Measurements from ENCODE around the gene ZNF516.

Gene ZNF516

GRCh38 chr18:76363436-76364120 lies 131.5 kb downstream of the ZNF516 start:
- DNase-seq (ENCODE audit: low spot score): no peak

GRCh38 chr18:76362676-76363075 lies 132.4 kb downstream of the ZNF516 start:
- no peak for DNase-seq (ENCODE audit: low spot score)

- DNase-seq (ENCODE audit: low spot score): no peak
Observed at GRCh38 chr18:76361219-76361618, 133.8 kb downstream of the ZNF516 start.

- no peak for DNase-seq (ENCODE audit: low spot score)
Observed at GRCh38 chr18:76359909-76360308, 135.1 kb downstream of the ZNF516 start.

- peak; percentile 28 for DNase-seq (ENCODE audit: low spot score)
Observed at GRCh38 chr18:76358774-76359173, 136.3 kb downstream of the ZNF516 start.

GRCh38 chr18:76357585-76358260 lies 137.3 kb downstream of the ZNF516 start:
- DNase-seq (ENCODE audit: low spot score): peak; percentile 10

GRCh38 chr18:76357174-76357573 lies 137.9 kb downstream of the ZNF516 start:
- DNase-seq (ENCODE audit: low spot score): peak; percentile 13

GRCh38 chr18:76356666-76357065 lies 138.4 kb downstream of the ZNF516 start:
- DNase-seq (ENCODE audit: low spot score): peak; percentile 18

GRCh38 chr18:76354348-76354747 lies 140.7 kb downstream of the ZNF516 start:
- peak; percentile 14 for DNase-seq (ENCODE audit: low spot score)

GRCh38 chr18:76353500-76353899 lies 141.5 kb downstream of the ZNF516 start:
- peak; percentile 14 for DNase-seq (ENCODE audit: low spot score)

- peak; percentile 17 for DNase-seq (ENCODE audit: low spot score)
Observed at GRCh38 chr18:76353046-76353445, 142.0 kb downstream of the ZNF516 start.

- peak; percentile 49 for DNase-seq (ENCODE audit: low spot score)
Observed at GRCh38 chr18:76351961-76352581, 143.0 kb downstream of the ZNF516 start.

GRCh38 chr18:76350134-76351025 lies 144.7 kb downstream of the ZNF516 start:
- peak; percentile 46 for DNase-seq (ENCODE audit: low spot score)

GRCh38 chr18:76349067-76349715 lies 145.9 kb downstream of the ZNF516 start:
- peak; percentile 80 for DNase-seq (ENCODE audit: low spot score)

GRCh38 chr18:76348267-76349066 lies 146.6 kb downstream of the ZNF516 start:
- DNase-seq (ENCODE audit: low spot score): no peak

GRCh38 chr18:76347341-76347740 lies 147.7 kb downstream of the ZNF516 start:
- DNase-seq (ENCODE audit: low spot score): peak; percentile 42

GRCh38 chr18:76346490-76347130 lies 148.4 kb downstream of the ZNF516 start:
- peak; percentile 44 for DNase-seq (ENCODE audit: low spot score)

- peak; percentile 16 for DNase-seq (ENCODE audit: low spot score)
Observed at GRCh38 chr18:76345901-76346300, 149.1 kb downstream of the ZNF516 start.

- no peak for DNase-seq (ENCODE audit: low spot score)
Observed at GRCh38 chr18:76343938-76344569, 151.0 kb downstream of the ZNF516 start.

- no peak for DNase-seq (ENCODE audit: low spot score)
Observed at GRCh38 chr18:76340410-76340809, 154.6 kb downstream of the ZNF516 start.
